Measurements from ENCODE around the gene PTPRN2.

- TF ChIP-seq CTCF (conservative IDR thresholded peaks at IDR 0.05) (no peak), EZH2 (IDR thresholded peaks at IDR 0.05; ENCODE audit: low read depth) (no peak)
These were observed 952.5 kb downstream of the PTPRN2 start for GRCh38 chr7:157635148-157635500.

All from PC-9 (cell line).